GM15510 (cell line): ENCODE measurements around the gene RILPL1.

Experiments
- POLR2A ChIP-seq: IDR thresholded peaks from 3 replicates; pipeline ENCODE4 v1.6.1; 2011; ENCODE audit warnings: borderline replicate concordance; ENCODE audit not compliant: insufficient read length; ENCODE audit errors: extremely low read depth

RILPL1 gene

GRCh38 chr12:123532019-123532418 is 1.5 kb downstream of the RILPL1 start:
- TF ChIP-seq POLR2A = no peak

GRCh38 chr12:123531091-123531490 is 2.4 kb downstream of the RILPL1 start:
- TF ChIP-seq POLR2A = no peak

- TF ChIP-seq POLR2A = no peak
Measured at GRCh38 chr12:123530668-123531067, 2.9 kb downstream of the RILPL1 start.

- TF ChIP-seq POLR2A = no peak
Measured at GRCh38 chr12:123529686-123530085, 3.8 kb downstream of the RILPL1 start.

GRCh38 chr12:123528858-123529257 is 4.7 kb downstream of the RILPL1 start:
- TF ChIP-seq POLR2A = no peak

- no peak for TF ChIP-seq POLR2A
Measured at GRCh38 chr12:123526542-123527080, 6.9 kb downstream of the RILPL1 start.

GRCh38 chr12:123524378-123524777 is 9.1 kb downstream of the RILPL1 start:
- no peak for TF ChIP-seq POLR2A

GRCh38 chr12:123523518-123523917 is 10.0 kb downstream of the RILPL1 start:
- TF ChIP-seq POLR2A = no peak

- no peak for TF ChIP-seq POLR2A
Measured at GRCh38 chr12:123522164-123522563, 11.4 kb downstream of the RILPL1 start.

- TF ChIP-seq POLR2A = no peak
Measured at GRCh38 chr12:123520567-123521474, 12.7 kb downstream of the RILPL1 start.

- TF ChIP-seq POLR2A = no peak
Measured at GRCh38 chr12:123519141-123520001, 14.1 kb downstream of the RILPL1 start.

- TF ChIP-seq POLR2A = no peak
Measured at GRCh38 chr12:123516216-123516780, 17.2 kb downstream of the RILPL1 start.

- TF ChIP-seq POLR2A = no peak
Measured at GRCh38 chr12:123513805-123514204, 19.7 kb downstream of the RILPL1 start.

GRCh38 chr12:123512838-123513665 is 20.5 kb downstream of the RILPL1 start:
- no peak for TF ChIP-seq POLR2A
